Trophoblast cell (in vitro differentiated cells and primary cell): ENCODE measurements around the gene AGBL1.

Experiments
- DNase-seq, 2 donors: peaks; one replicate each; pipeline ENCODE4 v3.0.0-alpha.2; 2016
- H2AFZ ChIP-seq: 2 replicates; pipeline ENCODE4 v1.6.1; 2013; ENCODE audit warnings: low read length, moderate library complexity, mild to moderate bottlenecking; ENCODE audit not compliant: insufficient read depth, poor library complexity
- H2AK5ac ChIP-seq: 2 replicates; pipeline ENCODE4 v1.6.1; 2013; ENCODE audit warnings: mild to moderate bottlenecking, low read length
- H2BK120ac ChIP-seq: 2 replicates; pipeline ENCODE4 v1.6.1; 2013; ENCODE audit warnings: low read length, mild to moderate bottlenecking, moderate library complexity; ENCODE audit not compliant: insufficient read depth, poor library complexity
- H2BK12ac ChIP-seq: 2 replicates; pipeline ENCODE4 v1.6.1; 2013; ENCODE audit warnings: mild to moderate bottlenecking, low read length, moderate library complexity
- H2BK5ac ChIP-seq: 2 replicates; pipeline ENCODE4 v1.6.1; 2013; ENCODE audit warnings: low read length, low read depth, moderate library complexity, mild to moderate bottlenecking; ENCODE audit not compliant: poor library complexity
- H3K14ac ChIP-seq: 2 replicates; pipeline ENCODE4 v1.6.1; 2013; ENCODE audit warnings: mild to moderate bottlenecking, low read length
- H3K18ac ChIP-seq: 2 replicates; pipeline ENCODE4 v1.6.1; 2013; ENCODE audit warnings: mild to moderate bottlenecking, low read length
- H3K23ac ChIP-seq: 2 replicates; pipeline ENCODE4 v1.6.1; 2013; ENCODE audit warnings: low read length
- H3K27ac ChIP-seq: 2 replicates; pipeline ENCODE4 v1.5.1; 2013; ENCODE audit warnings: low read depth, mild to moderate bottlenecking, inconsistent platforms, low read length, moderate library complexity
- H3K27me3 ChIP-seq: 2 replicates; pipeline ENCODE4 v1.6.1; 2013; ENCODE audit warnings: inconsistent platforms, mild to moderate bottlenecking, low read length, moderate library complexity; ENCODE audit not compliant: insufficient read depth
- H3K36me3 ChIP-seq, 2 experiments: 1 replicate in 1 of 2; 2 replicates in 1 of 2; pipeline ENCODE4 v1.6.1; 2013; ENCODE audit warnings: low read length in 2 of 2, mild to moderate bottlenecking in 2 of 2, moderate library complexity in 1 of 2; ENCODE audit not compliant: insufficient read depth in 2 of 2, control insufficient read depth in 1 of 2
- H3K4ac ChIP-seq: 2 replicates; pipeline ENCODE4 v1.6.1; 2013; ENCODE audit warnings: low read depth, mild to moderate bottlenecking, low read length, moderate library complexity
- H3K4me1 ChIP-seq, 2 experiments: 1 replicate in 1 of 2; 2 replicates in 1 of 2; pipeline ENCODE4 v1.6.1; 2013; ENCODE audit warnings: low read length in 2 of 2, mild to moderate bottlenecking in 2 of 2, moderate library complexity in 1 of 2; ENCODE audit not compliant: insufficient read depth in 2 of 2, control insufficient read depth in 1 of 2
- H3K4me2 ChIP-seq: 2 replicates; pipeline ENCODE4 v1.6.1; 2013; ENCODE audit warnings: inconsistent platforms, mild to moderate bottlenecking, low read length, moderate library complexity
- H3K4me3 ChIP-seq: 2 replicates; pipeline ENCODE4 v1.5.1; 2013; ENCODE audit warnings: mild to moderate bottlenecking, low read depth, low read length, inconsistent platforms
- H3K79me1 ChIP-seq: one replicate; pipeline ENCODE4 v1.6.1; 2013; ENCODE audit warnings: low read length
- H3K79me2 ChIP-seq: 2 replicates; pipeline ENCODE4 v1.6.1; 2013; ENCODE audit warnings: low read length, mild to moderate bottlenecking; ENCODE audit not compliant: control insufficient read depth, insufficient read depth, poor library complexity
- H3K9ac ChIP-seq: 2 replicates; pipeline ENCODE4 v1.6.1; 2013; ENCODE audit warnings: mild to moderate bottlenecking, low read length
- H3K9me3 ChIP-seq: 2 replicates; pipeline ENCODE4 v1.6.1; 2013; ENCODE audit warnings: low read depth, mild to moderate bottlenecking, control low read depth, inconsistent platforms, low read length; ENCODE audit not compliant: insufficient read depth
- H4K12ac ChIP-seq: 2 replicates; pipeline ENCODE4 v1.6.1; 2013; ENCODE audit warnings: low read depth, mild to moderate bottlenecking, low read length, moderate library complexity
- H4K8ac ChIP-seq: 2 replicates; pipeline ENCODE4 v1.6.1; 2013; ENCODE audit warnings: low read depth, mild to moderate bottlenecking, low read length, moderate library complexity
- H4K91ac ChIP-seq: one replicate; pipeline ENCODE4 v1.6.1; 2013; ENCODE audit warnings: low read depth, mild to moderate bottlenecking, low read length, moderate library complexity
- WGBS: extraction: QIAGEN DNeasy Blood & Tissue Kit; methylation state at CpG from one replicate; pipeline ENCODE4 v1.1.7; 2013; ENCODE audit warnings: missing lambda C conversion rate; ENCODE audit not compliant: insufficient read length, insufficient coverage; ENCODE audit errors: extremely low coverage; 5-methylcytosine and 5-hydroxymethylcytosine counted together

Gene AGBL1

DNA sequence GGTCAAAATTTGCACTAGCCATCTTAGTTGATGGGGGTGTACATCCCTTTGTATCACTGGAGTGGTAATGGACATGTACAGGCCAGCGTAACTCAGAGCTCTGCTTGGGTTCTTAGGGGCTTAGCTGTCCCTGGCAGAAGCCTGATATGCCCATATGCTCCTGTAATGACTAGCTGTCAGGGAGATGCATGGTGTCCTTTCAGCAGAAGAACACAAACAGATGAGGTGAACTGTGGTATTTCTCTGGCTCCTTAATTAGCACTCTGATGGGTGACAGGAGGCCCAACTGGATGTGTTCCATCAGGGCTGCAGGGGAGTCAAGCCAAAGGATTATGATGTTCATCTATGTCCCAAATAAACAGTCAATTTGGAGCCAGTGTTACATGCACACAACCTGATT is 774.5 kb downstream of the AGBL1 start:
- Histone ChIP-seq H3K9ac (no peak overlapping the region), H3K4me3 (no peak overlapping the region), H3K79me1 (peaks cover 4% of the 10 kb centered on the region), H3K79me2 (no peaks in the 10 kb centered on the region), H4K12ac (no peak overlapping the region), H3K18ac (no peak overlapping the region), H2BK120ac (no peak overlapping the region), H3K23ac (no peak overlapping the region), H2AK5ac (no peak overlapping the region), H2BK5ac (no peak overlapping the region), H3K27ac (no peak overlapping the region), H3K36me3 (no peaks in the 10 kb centered on the region), H3K4me2 (no peak overlapping the region), H3K9me3 (no peaks in the 10 kb centered on the region), H3K27me3 (no peaks in the 10 kb centered on the region), H4K91ac (no peak overlapping the region), H3K4ac (no peak overlapping the region), H3K14ac (no peak overlapping the region), H4K8ac (no peak overlapping the region), H3K4me1 (peaks cover 5 to 17% of the 10 kb centered on the region in 2 experiments), H2BK12ac (peak overlapping the region; percentile 53), H2AFZ (no peak overlapping the region)
- WGBS = no CpG with 5 or more reads among the region's 1 CpG
- no peak for DNase-seq

DNA sequence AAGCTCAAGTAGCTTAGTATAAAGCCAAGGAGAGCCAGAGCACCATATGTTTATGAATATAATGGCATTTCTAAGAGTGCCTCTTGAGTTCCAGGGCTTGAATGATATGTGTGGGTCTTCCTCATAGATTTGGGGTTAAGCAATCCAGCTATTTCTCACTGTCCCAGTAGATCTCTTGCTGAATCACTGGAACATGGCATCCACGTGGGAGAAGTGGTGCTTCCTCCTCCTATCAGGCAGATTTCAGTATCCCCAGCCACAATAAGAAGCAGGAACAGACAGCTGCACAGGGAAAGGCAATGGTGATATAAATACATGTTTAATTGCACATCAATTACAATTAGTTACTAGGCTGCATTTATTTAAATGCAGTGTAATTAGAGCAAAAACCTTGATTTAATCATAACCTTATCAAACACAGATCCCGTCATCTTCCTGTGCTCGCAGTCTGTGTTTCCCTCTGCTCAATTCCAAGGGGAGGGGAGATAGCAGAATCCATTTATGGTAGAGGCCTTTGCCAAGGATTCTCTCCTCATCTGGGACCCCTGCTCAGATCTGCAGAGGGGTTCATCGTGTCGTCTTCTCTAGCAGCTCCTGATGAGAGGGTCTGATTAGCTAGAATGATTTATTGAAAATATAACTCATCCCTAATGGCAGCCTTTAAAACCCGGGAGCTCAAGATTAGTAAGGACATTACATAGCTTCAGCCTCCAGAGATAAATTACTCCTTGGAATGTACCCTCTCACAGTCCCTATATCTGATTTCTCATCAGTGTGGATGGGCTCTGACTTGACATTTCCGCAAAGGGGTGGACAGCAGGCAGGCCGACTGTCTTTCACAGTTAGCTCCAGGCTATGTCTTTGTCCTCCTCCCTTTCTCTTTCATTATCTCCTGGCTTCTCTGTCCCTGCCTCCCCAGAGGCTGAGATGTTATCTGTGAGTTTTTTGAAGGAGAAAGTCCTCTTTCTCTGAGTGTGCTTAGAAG is 775.9 kb downstream of the AGBL1 start:
- Histone ChIP-seq H3K79me1 (peaks cover 4% of the 10 kb centered on the region), H3K36me3 (no peaks in the 10 kb centered on the region), H3K23ac (no peak overlapping the region), H3K9ac (no peak overlapping the region), H2BK12ac (no peak overlapping the region), H3K4me1 (peaks cover 5 to 17% of the 10 kb centered on the region in 2 experiments), H2AK5ac (no peak overlapping the region), H4K8ac (no peak overlapping the region), H3K4me3 (no peak overlapping the region), H3K27ac (peak overlapping the region; percentile 43), H2BK5ac (peak overlapping the region; percentile 25), H2AFZ (no peak overlapping the region), H2BK120ac (no peak overlapping the region), H3K14ac (no peak overlapping the region), H3K18ac (no peak overlapping the region), H3K79me2 (no peaks in the 10 kb centered on the region), H4K12ac (no peak overlapping the region), H3K4me2 (no peak overlapping the region), H3K9me3 (no peaks in the 10 kb centered on the region), H4K91ac (peak overlapping the region; percentile 42), H3K4ac (no peak overlapping the region), H3K27me3 (no peaks in the 10 kb centered on the region)
- peak in 1 of 2 donors; percentile 57 for DNase-seq
- WGBS = no CpG with 5 or more reads among the region's 8 CpGs

- no peaks in the 10 kb centered on the region for H3K36me3 ChIP-seq
- no peaks in the 10 kb centered on the region for H3K9me3 ChIP-seq
- no peak overlapping the region for H3K4ac ChIP-seq
- H3K9ac ChIP-seq = no peak overlapping the region
- no peak overlapping the region for H4K8ac ChIP-seq
- peaks cover 4% of the 10 kb centered on the region for H3K79me1 ChIP-seq
- H2AK5ac ChIP-seq = no peak overlapping the region
- no peak overlapping the region for H2BK5ac ChIP-seq
- no peak overlapping the region for H4K91ac ChIP-seq
- H3K14ac ChIP-seq = no peak overlapping the region
- no peak overlapping the region for H3K18ac ChIP-seq
- H3K23ac ChIP-seq = no peak overlapping the region
- H3K27me3 ChIP-seq = no peaks in the 10 kb centered on the region
- H2BK12ac ChIP-seq = no peak overlapping the region
- no peaks in the 10 kb centered on the region for H3K79me2 ChIP-seq
- no peak overlapping the region for H3K4me2 ChIP-seq
- WGBS = no CpG with 5 or more reads among the region's 4 CpGs
- H2AFZ ChIP-seq = no peak overlapping the region
- H3K27ac ChIP-seq = no peak overlapping the region
- no peak overlapping the region for H3K4me3 ChIP-seq
- no peak overlapping the region for H2BK120ac ChIP-seq
- no peak overlapping the region for H4K12ac ChIP-seq
- H3K4me1 ChIP-seq = peaks cover 5 to 14% of the 10 kb centered on the region in 2 experiments
- no peak for DNase-seq
These were observed 778.0 kb downstream of the AGBL1 start for GRCh38 chr15:86857701-86858100.

DNA sequence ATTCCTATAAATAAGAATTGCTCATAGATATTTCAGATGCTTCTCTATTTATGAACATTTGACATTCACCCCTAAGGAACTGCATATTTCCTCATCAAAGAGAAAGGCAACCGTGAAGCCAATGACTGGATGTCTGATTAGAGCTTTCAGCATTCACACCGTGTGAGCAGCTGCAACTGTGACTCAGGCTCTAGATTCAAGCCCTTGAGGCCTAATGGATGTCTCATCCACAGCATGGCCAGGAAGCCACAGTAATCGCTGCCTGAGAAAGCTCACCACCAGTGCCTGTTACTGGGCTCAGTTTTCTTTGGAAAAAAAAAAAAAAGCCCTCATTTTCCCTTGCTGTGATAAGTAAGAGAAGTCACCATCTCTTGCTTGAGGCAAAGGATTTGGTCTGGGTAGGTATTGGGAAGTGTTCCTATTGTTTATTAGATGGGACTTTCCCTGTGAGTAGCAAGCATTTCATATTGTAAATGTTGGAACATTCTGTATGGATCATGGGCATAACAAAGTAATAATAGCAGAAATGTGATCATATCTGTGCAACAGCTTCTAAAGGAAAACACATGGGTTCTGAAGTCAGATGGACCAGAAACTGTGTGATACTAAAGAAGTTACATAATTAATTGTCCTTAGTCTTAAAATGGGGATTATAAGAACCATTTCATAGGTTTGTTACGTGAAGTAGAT is 783.7 kb downstream of the AGBL1 start:
- H3K9me3 ChIP-seq = no peaks in the 10 kb centered on the region
- WGBS = no CpG with 5 or more reads among the region's 4 CpGs

More for the DNA sequence above, 783.7 kb downstream of the AGBL1 start:
- no peak overlapping the region for H2BK5ac ChIP-seq
- no peaks in the 10 kb centered on the region for H3K36me3 ChIP-seq
- no peaks in the 10 kb centered on the region for H3K79me2 ChIP-seq
- H4K12ac ChIP-seq = no peak overlapping the region
- H3K23ac ChIP-seq = no peak overlapping the region
- H3K4me1 ChIP-seq = peaks cover 0 to 2% of the 10 kb centered on the region in 2 experiments
- H2AFZ ChIP-seq = no peak overlapping the region
- no peak overlapping the region for H3K14ac ChIP-seq
- H3K79me1 ChIP-seq = no peaks in the 10 kb centered on the region
- no peak overlapping the region for H2BK120ac ChIP-seq
- peak; percentile 87 to 89 for DNase-seq
- no peak overlapping the region for H4K91ac ChIP-seq
- H3K4ac ChIP-seq = no peak overlapping the region
- H3K9ac ChIP-seq = no peak overlapping the region
- no peak overlapping the region for H3K18ac ChIP-seq
- H3K27me3 ChIP-seq = no peaks in the 10 kb centered on the region
- H4K8ac ChIP-seq = no peak overlapping the region
- H2AK5ac ChIP-seq = no peak overlapping the region
- no peak overlapping the region for H2BK12ac ChIP-seq
- H3K4me3 ChIP-seq = no peak overlapping the region
- H3K27ac ChIP-seq = no peak overlapping the region
- no peak overlapping the region for H3K4me2 ChIP-seq
